Lower leg skin (tissue), 3 donors: ENCODE measurements around the gene NCOA1.

Experiments
- CTCF ChIP-seq, 3 donors: fragments of 450-650 bp; IDR thresholded peaks; one replicate each; pipeline ENCODE4 v1.5.1; 2016; ENCODE audit warnings: antibody characterized with exemption in 3 of 3, mild to moderate bottlenecking in 3 of 3, moderate library complexity in 2 of 3
- POLR2A ChIP-seq, 2 donors: fragments of 450-650 bp; IDR thresholded peaks; one replicate each; pipeline ENCODE4 v1.6.1; 2016 to 2017; ENCODE audit warnings: antibody characterized with exemption in 2 of 2, mild to moderate bottlenecking in 1 of 2, moderate library complexity in 1 of 2

GRCh38 chr2:24710806-24711205 is 219.8 kb downstream of the NCOA1 start:
- TF ChIP-seq POLR2A (IDR thresholded peaks at IDR 0.05), result no peak
- TF ChIP-seq CTCF (IDR thresholded peaks at IDR 0.05), result no peak
